ENCODE measurements around the gene GFRA1.

Gene GFRA1

DNA sequence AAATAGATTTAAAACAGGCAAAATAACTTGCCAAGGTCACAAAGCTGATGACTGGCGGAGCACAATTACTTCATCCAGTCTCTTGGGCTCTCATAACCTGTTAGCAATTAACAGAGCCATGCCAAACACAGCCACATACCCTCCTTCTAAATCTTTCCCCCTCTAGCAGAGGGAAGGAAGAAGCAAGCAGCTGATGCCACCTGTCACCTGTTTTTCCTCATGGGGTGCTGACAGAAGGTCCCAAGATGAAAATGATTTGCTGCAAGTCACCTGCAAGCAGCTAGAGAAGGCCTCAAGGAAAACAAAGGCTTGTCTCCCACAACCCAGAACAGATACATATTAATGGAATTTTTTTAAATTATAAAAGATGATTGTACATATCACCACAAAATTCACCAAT is 117.8 kb downstream of the GFRA1 start:
- no peak for DNase-seq

DNA sequence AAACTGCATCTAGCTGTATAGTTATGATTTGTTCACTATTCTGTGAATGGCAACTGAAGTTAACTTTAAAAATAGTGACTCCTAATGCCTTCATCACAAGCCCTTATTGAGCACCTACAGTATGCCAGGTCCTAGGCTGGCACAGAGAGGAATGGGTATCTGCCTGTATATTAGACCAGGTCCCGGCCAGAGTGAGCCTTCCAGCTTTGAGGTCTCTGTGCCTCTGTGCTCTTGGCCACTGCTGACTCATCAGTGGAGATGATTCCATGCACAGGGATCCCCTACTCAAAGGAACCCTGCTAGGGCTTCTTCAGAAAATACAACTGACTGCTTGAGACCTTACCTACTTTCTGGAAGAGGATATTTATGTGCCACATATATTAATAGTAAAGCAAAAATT is 118.4 kb downstream of the GFRA1 start:
- no peak for DNase-seq

DNA sequence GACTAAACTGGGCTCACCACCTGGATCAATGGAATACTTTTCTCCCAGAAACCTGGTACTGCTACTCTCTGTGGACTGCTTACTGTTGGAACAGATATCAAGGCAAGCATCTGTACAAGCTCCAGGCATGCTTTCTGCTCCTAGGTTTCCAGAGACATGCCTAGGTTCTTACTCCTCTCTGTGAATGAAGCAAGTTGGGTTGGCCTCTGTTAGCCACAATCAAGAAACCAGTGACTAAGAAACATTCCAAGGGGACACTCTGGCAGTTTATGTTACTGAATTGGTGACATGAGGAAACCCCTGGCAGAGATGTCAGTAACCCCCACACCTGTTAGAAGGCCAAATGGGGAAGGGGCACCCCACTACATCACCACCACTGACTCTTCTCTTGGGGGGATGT is 121.9 kb downstream of the GFRA1 start:
- no peak for DNase-seq

DNA sequence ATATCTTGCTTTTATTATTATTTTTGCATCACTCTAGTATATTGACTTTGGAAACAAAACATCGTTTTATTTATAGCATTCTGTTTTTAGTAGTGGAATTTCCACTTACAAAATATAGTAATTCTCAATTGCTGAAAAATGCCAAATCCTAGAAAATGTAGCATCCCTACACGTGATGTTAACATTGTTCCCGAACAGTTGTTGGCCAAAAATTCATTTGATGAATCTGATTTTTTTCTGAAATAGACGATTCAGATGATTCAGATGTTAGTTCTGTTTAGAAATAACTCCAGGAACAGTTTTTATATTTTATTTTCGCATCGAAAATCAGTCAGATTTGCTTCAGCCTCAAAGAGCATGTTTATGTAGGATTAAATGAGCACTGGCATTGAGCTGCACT is 122.4 kb downstream of the GFRA1 start:
- no peak for DNase-seq

DNA sequence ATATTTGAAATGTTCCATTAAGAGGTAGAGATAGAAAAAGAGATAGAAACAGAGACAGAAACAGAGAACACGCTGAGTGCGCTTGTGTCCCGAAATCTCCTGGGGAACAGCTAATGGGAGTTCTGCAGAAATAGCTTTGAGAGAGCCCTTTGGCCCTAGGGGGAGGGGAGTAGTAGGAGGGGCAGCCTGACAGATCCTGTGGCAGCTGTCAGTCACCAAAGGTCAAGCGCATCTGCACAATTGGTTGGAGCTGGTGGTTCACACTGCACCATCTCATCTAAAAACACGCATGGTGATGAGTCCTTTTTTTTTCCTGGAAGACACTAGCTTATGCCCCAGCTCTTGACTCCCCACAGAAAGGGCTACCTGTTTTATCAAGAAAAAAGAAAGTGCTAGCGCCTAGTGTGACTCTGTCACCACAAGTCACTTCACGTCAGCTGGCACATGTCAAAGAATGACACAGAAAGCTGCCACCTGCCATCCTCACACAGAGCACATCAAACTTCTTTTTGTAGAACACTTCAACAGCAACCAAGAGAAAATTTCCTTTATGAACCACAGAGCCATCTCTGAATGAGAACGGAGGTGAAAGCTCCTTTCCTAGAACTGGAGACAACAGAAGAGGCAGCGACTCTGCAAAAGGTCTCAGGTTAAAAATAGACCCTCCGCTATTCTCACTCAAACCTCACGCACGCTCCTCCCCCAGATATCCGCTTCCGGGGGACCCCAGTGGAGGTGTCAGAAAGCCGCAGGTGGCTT is 125.7 kb downstream of the GFRA1 start:
- no peak for DNase-seq

DNA sequence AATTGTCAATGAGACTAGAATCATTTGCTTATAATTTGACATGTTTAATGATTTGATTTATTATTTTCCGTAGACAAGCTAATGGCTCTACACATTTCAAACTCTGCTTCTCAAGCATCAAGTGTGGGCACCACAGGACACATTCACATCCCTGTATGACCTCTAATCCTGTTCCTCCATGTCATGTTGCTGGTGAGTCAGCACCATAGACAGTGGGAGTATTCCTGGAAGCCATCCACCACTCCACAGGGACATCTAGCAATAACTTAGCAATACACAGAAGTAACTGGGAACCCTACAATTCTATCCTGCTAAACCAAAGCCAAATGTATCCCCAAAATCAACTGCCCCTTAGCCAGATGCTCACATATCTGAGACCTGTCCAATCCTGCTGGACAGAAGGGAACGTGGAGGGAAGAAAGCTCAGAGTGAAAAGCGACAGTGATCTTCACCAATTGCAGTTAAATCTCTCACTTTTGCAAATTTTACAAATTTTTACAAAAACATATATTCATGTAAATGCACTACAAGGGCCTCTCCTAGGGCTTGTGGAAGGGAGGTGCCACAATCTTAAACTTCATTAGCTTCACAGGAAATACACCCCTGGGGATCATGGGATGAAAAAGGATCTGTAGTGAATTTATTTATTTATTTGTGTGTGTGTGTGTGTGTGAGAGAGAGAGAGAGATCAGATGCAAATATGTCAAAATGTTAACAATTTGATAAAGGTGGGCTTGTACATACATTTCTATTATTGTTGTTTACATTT is 126.5 kb downstream of the GFRA1 start:
- no peak for DNase-seq

DNA sequence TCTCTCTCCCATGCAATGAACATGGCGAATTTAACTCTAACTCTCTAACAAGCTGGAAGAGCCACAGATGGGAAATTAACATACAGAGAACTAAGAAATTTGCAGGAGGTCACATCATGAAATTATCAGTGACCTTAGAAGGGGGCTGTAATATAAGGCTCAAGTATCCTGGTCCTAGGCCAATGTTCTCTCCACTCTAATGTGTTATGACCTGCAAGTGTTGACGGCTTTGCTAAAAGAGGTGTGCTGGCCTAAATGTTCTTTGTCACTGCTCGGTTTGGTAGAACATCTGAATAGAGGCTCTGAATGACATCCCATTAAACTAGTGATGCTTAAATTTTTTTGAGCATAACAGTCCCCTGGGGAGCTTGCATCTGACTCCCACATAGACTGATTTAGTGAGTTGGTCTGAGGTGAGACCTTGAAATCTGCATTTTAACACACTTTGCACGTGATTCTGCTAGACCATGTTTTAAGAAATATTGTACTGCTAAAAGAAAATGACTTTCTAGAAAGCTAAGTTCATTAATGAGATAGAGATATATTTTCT is 129.3 kb downstream of the GFRA1 start:
- no peak for DNase-seq

DNA sequence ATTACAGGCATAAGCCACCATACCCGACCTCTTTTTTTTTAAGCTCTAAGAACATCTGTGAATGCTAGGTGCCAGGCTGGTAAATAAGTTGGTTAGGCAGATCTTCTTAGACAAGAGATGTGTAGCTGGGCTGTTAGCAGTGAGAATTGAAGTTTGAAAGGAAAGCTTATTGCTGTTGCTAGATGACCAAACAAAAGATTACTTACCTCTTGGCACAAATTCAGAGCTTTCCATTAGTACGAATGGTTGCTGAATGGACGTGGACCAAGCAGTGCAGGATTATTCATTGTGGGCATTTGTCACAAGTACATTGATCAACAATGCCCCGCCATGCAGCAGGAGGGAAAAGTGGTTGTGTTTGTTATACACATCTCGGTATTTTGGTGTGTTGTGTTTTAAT is 131.2 kb downstream of the GFRA1 start:
- DNase-seq: no peak

DNA sequence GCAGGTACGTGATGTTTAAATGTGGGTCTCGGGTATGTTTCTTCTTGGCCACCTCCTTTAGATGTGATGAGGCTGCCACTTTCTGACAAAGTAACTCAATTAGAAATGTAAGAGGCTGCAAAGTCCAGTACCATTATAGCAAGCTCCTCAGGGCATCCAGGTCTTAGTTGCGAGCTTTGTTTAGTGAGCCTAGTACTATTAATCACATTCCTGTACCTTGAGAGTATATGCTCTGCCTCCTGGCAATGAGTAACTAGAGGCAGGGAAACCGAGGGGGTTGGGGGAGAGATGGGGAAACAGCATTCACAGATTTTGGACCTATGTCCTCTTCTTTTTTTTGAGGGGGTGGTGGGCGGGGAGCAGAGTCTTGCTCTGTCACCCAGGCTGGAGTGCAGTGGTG is 131.8 kb downstream of the GFRA1 start:
- no peak for DNase-seq

DNA sequence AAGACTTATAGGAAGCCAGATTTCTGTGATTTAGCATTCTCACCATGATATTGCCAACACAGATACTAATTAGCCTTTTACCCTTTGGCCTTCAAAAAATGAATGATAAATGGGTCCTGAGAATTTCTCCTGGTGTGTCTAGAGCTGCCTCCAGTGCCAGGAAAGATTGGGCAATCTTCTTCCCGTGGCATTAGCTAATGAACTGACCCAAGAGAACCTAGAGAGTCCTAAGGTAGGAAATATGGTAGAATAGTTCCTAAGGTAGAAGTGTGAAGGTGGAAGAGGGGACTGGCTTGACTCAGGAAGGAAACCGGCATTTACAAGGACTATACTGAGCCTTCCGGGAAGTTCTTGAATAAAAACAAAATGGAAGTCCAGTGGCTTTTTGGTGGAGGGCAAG is 133.1 kb downstream of the GFRA1 start:
- no peak for DNase-seq

DNA sequence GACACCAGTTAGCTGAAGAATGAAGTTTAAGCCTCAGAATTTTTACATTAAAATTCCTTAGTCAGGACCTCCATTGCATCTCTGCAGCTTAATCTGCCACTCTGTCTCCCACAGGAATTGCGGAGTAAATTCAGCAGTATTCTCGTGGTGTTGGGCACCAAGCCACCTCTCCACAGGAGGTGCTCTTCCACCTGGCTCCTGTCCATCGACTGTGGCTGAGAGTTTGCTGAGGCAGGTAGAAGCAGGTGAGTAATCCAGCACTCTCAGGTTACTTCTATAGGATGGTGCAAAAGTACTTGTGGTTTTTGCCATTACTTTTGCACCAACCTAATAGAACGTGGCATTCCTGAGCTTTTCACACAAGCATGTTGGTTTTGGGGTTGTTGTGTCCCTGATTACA is 134.1 kb downstream of the GFRA1 start:
- DNase-seq: no peak

DNA sequence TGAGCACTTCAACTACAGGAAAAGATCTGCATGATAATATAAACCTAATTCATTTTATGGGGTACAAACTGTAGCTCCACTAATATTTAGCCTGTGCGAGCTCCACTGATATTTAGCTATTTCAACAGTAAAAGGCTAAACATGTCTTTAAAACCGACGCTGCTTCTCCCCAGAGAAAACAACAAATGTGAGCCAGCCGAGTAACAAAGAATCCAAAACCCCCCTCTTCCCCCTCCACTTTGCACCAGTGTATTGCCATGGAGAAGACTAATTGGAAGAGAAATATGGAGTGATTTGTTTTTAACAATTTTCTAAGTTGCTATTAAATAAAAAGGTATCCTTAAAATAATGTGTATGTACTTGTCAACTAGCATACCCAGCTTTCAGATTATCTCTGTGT is 136.7 kb downstream of the GFRA1 start:
- no peak for DNase-seq

DNA sequence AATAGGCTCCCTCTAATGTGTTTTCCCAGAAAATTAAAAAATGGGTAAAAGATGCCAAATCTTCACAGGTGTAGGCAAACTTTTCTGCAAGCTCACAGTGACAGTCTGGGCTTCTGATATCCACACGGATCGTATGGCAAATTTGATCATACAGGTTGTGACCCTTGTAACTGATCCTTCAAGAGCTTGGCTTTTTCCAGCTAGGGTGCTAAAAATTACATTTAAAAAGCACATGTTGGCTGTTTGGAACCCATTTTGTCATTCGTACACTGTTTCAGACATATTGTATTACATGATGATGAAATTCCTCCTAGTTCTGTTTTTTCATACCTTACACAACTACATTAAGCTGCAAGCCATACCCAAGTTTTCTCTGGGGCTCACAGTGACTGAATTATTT is 138.7 kb downstream of the GFRA1 start:
- DNase-seq: no peak

DNA sequence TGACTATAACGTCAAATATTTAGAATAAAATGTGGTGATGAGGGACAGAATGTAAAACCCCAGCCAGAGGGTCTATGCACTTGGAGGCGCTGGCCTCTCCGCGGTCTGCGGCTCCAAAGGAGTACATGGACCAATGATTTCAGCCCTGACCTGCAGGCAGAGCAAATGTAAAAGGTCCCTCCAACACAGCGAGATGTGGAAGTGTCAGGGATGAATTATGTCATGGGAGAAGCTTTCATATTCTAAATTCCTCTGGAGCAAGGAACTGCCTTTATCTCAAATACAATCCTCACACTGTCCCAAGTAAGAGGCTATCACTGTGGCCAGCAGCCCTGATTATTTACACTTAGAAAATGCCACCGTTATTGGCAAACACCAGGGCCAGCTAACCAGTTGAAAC is 139.4 kb downstream of the GFRA1 start:
- DNase-seq: no peak

DNA sequence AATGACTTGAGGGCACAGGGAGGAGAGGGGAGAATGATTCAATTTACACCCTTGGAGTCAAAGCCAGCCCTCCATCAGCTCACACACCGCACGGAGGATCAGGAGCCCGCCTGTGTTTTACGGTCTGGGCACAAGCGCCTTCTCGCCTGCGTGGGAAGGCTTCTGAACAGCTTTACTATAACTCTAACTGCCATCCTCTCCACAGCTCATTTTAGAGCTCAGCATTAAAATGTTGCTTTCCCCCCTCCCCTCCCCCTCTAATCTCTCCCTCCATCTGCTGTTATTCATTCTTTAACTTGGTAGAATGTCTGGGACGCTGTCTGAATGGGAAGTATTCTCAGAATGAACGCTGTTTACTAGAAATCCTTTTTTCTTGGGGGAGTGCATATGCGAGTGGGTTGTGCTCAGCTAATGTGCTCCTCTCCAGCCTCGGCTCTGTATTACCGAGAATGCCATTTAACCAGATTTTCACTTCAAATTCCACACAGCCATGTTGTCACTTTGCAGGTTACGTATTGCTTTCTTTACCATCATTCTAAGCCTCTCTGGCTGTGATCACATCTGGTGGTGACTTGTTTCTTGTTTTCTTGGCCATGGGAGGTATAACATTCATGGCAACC is 140.1 kb downstream of the GFRA1 start:
- no peak for DNase-seq

DNA sequence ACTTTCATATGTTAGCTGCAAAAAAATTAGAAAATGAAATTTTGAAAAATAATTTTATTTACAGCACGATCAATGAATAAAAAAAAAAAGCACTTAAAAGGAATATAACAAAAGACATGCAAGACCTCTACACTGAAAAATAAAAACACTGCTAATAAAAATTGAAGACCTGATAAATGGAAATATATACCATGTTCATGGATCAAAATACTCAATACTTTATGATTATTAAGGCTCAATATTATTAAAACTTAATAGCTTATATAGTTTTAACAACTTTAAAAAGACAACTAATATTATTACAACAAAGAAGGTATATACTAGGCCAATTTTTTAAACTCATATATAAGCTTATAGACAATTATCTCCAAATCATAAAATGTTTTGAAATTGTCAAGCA is 143.0 kb downstream of the GFRA1 start:
- no peak for DNase-seq

DNA sequence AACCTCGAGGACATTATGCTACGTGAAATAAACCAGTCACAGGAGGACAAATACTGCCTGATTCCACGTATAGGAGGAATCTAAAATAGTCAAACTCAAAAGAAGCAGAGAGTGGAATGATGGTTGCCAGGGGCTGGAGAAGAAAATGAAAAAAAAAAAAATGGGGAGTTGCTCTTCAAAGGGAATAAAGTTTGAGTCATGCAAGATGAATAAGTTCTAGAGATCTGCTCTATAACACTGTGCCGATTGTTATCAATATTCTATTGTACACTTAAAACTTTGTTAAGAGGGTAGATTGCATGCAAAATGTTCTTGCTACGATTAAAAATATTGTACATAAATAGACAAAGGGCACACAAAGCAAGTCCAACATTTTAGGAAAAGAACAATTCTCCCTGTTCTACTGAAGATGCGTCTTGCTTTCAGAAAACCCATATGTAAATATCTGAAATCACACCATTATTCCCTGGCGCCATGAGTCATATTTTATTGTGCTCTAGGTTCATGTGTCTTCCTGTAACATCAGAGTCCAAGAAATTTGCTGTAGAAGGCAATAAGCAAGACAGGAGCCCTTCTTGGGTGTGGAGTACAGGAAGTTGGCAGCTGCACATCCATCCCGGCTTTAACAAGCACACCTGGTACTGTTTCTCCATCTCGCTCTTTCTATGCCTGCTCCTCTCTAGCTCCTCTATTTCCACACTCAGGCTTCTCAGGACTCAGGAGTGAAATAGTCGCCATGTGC is 145.9 kb downstream of the GFRA1 start:
- no peak for DNase-seq

DNA sequence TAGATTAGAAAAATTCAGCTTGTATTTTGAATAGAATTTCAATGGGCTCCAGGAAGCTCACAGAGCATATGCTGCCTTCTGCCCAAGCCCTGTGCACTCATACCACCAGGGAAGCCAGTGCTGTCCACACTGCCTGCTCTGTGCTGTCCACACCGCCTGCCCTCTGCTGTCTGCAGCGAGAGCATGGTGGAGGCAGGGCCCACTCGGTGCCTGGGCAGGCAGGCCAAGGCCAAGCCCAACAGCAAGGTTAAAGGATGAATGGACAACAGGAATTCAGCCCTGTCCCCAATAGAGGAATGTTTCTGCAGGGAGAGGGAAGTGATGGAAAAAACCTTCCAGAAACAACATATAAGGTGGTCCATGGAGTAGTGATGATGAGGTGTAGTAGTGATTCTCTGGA is 146.8 kb downstream of the GFRA1 start:
- DNase-seq: no peak

DNA sequence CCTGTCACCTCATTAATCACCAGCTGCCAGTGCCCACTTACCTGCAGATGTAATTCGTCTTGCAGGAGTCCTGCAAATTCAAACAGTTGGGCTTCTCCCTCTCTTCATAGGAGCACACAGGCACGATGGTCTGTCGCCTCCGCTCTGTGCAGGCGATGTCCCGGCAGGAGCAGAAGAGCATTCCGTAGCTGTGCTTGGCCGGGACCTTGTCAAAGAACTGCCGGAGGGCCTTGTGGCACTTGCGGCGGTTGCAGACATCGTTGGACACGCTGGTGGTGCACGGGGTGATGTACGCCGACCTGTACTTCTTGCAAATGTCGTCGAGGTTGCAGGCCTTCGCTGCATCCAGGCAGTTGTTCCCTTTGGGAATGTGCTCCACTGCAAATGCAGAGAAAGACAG is 147.8 kb downstream of the GFRA1 start:
- DNase-seq: no peak

DNA sequence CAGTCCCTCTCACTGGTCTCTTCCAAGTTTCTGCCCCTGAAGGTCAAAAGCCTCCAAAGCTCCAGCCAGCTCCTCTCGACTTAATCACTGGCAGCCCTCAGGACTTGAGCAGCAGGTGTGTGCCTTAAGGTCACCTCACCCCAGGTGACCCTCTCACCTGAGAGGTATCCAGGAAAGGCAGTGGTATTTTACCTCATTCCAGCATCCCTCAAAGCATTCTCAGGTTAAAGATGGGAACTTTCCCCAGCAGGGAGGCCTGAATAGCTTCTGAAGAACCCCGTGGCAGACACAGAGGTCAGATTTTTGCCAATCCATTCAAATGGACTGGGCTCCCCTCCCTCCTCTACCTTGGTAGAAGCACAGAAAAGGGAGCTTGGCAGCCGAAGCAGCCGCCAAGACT is 148.2 kb downstream of the GFRA1 start:
- no peak for DNase-seq

DNA sequence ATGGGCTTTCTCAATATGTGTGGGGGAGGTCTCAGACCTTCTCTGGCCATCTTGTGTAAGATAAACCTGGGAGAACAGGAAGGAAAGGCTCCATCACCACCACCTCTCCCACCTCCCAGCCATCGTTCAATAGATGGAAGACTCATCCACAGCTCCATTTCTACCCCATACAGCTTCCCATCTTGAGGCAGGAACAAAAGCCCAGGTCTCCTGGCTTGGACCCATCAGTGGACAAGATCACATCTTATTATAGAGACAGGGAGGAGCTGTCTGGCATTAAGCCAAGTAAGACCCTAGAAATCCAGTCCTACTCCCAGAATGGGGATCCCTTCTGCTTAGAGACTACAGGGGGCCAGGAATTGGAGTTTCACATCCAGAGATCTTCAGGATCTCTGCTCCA is 150.3 kb downstream of the GFRA1 start:
- DNase-seq: no peak

DNA sequence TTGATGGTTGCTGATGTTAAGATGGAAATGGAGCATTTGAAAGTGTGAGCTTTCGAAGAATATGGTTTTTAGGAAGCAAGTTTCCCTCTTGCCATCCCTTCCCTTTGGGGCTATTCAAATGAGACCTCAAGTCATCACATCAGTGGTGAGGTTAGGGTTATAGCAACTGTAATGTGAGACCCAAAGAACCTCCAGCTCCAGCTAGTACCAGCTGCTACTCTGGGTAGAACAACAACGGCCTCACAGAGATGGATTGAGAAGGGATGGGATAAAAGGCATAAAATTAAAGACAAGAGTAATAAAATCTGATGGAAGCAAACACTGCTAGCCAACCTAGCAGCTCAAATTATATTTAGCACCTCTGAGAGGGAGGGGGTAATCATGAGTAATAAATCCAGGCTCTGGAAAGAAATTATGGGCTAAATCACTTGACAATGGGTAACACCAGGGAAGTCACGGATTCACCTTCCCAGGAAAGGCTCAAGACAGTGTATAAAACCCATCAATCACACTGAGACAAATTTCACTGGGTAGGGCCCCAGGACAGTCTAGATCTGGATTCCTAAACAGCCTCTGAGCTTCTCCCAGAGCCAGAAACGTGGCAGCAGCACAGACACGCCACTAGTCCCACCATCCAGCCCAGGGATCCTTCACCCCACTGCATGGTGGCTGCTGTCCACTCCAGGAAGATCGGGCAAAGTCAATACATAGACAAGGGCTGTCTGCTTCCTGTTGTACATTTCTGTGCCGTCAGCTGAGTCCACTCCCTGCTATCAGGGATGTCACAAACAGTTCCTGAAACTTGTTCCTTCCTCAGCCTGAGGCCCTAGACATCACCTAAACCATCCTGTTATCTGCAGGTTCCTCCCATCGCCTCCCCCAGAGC is 151.1 kb downstream of the GFRA1 start:
- DNase-seq: no peak

Measured in activated T-cell treated with anti-CD3 and anti-CD28 coated beads, Interleukin-2, amount 50 U/mL, for 1 hour (primary cell).